CD4-positive, alpha-beta T cell treated with Interleukin-4 for 4 hours (primary cell): ENCODE results near the gene RIN3.

Experiments used
- DNase-seq: peaks from one replicate; pipeline ENCODE4 v3.0.0-alpha.2; 2020

RIN3 gene

DNA sequence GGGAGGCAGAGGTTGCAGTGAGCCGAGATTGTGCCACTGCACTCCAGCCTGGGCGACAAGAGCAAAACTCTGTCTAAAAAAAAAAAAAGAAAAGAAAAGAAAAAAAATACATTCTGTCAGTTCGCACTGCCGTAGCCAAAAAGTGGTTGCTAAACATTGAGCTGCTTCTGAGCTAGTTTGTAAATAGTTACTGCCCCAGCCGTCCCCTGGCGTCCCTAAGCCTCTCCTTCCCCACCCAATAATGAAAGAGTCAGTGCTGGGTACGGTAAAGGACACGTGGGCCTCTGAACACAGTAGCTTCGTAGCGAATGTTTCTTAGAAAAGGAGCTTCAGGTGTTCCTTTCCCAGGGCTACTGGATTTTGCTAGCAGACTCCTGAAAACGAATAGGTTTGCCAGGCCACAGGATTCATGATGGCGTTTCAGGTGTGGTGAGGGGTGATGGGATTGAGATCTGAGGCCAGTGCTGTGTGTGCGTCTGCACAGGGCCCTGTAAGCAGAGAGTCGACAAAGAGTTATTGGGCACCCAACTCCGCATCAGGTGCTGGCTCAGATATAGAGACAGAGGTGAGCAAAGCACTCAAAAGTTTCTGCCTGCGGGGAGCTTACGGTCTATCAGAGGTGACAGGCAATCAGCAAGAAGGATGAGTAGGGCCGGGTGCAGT is 140.8 kb downstream of the RIN3 start:
- DNase-seq = no peak

- no peak for DNase-seq
These were observed 142.0 kb downstream of the RIN3 start for GRCh38 chr14:92655419-92656201.

GRCh38 chr14:92656306-92657081 is 142.9 kb downstream of the RIN3 start:
- DNase-seq = no peak

GRCh38 chr14:92657457-92658142 is 144.0 kb downstream of the RIN3 start:
- no peak for DNase-seq

DNA sequence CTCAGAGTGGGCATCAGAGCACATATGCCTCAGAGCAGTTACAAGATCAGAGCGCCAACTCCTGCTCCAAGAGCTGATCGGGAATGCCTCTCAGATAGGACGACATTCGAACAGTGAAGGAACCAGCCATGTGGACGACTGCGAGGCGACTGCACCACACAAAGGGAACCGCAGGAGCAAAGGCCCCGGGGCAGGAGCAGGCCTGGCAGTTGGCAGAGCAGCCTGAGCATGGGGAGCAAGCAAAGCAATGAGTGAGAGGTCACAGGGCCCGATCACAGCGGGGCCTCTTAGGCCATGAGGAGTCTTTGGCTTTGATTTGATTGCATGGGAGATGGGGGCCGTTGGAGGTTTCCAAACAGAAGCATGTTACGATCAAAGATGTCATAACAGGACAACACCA is 144.6 kb downstream of the RIN3 start:
- DNase-seq = no peak

GRCh38 chr14:92658684-92659083 is 145.1 kb downstream of the RIN3 start:
- DNase-seq = no peak

GRCh38 chr14:92659765-92660561 is 146.4 kb downstream of the RIN3 start:
- no peak for DNase-seq

- no peak for DNase-seq
These were observed 147.0 kb downstream of the RIN3 start for GRCh38 chr14:92660571-92660970.

DNA sequence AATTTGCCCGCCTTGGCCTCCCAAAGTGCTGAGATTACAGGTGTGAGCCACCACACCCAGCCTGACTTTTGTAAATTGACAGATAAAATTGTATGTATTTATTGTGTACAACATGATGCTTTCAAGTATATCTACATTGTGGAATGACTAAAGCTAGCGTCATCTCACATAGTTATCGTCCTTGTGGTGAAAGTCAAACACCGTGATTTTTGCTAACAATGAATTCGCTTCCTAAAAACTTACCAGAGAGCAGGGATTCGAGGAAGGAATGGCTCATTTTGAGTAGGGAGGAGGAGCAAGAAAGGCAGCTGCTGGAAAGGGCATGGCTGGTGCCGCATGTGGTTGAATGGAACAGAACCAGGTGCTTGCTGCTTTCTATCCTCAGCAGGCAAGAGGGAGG is 149.5 kb downstream of the RIN3 start:
- DNase-seq = no peak

- DNase-seq = no peak
These were observed 152.1 kb downstream of the RIN3 start for GRCh38 chr14:92665661-92666110.

GRCh38 chr14:92666251-92666650 is 152.7 kb downstream of the RIN3 start:
- no peak for DNase-seq

GRCh38 chr14:92668276-92668973 is 154.8 kb downstream of the RIN3 start:
- DNase-seq = no peak

DNA sequence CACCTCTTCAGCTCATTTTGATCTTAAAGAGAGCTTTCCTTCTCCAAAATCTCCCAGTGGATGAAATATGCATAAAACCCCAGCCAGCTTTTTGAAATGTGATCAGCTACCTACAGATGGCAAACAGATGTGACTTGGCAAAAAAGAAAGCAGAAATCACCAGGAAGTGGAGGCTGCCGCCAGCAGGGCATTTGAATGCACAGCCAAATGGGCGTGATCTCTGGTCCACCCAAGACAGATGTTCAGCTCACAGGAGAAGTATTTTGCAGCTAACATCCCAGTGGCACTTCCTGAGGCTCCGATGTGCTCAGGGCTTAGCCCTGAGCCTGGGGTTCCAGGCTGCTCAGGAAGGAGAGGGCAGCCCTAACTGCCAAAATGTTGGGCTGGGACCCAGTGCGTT is 156.6 kb downstream of the RIN3 start:
- no peak for DNase-seq

- DNase-seq = no peak
These were observed 157.2 kb downstream of the RIN3 start for GRCh38 chr14:92670643-92671366.

DNA sequence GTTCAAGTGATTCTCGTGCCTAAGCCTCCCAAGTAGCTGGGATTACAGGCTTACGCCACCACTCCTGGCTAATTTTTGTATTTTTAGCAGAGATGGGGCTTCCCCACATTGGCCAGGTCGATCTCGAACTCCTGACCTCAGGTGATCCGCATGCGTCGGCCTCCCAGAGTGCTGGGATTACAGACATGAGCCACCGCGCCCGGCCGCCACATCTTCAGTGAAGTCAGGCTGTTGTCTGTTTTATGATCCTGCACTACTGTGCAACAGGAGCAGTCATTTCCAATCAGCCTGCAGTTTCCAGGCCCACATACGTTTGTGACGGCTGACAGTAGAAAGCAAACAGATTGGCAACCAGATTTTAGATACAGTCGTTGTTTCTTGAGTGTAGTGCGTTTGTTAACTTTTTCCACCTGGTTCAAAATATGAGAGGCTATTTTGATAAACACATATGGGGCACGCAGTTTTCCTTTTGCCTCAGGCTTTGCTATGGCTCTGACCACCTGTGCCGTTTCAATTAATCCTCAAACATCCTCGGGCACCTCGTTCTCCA is 160.1 kb downstream of the RIN3 start:
- DNase-seq = no peak

GRCh38 chr14:92675421-92675820 is 161.8 kb downstream of the RIN3 start:
- DNase-seq = no peak

DNA sequence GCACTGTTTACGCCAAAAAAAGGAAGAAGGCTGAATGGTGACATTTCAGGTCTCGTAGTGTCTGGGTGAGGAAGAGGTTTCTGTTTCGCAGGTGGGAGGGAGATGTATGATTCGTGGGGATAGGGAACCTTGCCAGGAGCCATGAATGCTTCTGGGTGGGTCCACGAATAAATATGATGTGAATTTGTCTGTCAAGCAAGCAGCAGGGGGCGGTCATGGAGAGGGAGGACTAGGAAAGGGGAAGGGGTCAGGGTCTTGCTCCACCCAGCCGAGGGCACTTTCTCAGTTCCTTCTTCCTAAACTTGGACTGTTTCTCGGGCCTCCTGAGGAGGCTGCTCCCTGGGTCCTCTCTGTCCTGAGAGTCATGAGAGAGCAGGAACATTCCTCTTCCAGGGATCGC is 162.4 kb downstream of the RIN3 start:
- DNase-seq = no peak

GRCh38 chr14:92676403-92677086 is 163.0 kb downstream of the RIN3 start:
- no peak for DNase-seq

GRCh38 chr14:92677087-92677668 is 163.6 kb downstream of the RIN3 start:
- no peak for DNase-seq

- DNase-seq = no peak
These were observed 164.4 kb downstream of the RIN3 start for GRCh38 chr14:92677955-92678354.
